WERI-Rb-1 (cell line): ENCODE measurements around the gene MORN4.

Experiments used
- DNase-seq: peaks from one replicate; pipeline ENCODE4 v3.0.0-alpha.2; 2020
- H3K27ac ChIP-seq: fragments of 250-450 bp; sonication (Bioruptor Pico); 2 replicates; pipeline ENCODE4 v1.5.1; 2020; ENCODE audit warnings: mild to moderate bottlenecking, moderate library complexity
- H3K27me3 ChIP-seq: fragments of 250-450 bp; sonication (Bioruptor Pico); 2 replicates; pipeline ENCODE4 v1.5.1; 2021; ENCODE audit warnings: mild to moderate bottlenecking, low read depth, moderate library complexity; ENCODE audit not compliant: insufficient read depth, severe bottlenecking
- H3K36me3 ChIP-seq: fragments of 250-450 bp; sonication (Bioruptor Pico); 2 replicates; pipeline ENCODE4 v1.5.1; 2020; ENCODE audit warnings: mild to moderate bottlenecking, moderate library complexity
- H3K4me3 ChIP-seq: 2 replicates; pipeline ENCODE4 v1.5.1; 2011; ENCODE audit warnings: low read depth, mild to moderate bottlenecking, control low read depth, low read length
- H3K9me3 ChIP-seq: fragments of 250-450 bp; sonication (Bioruptor Pico); 2 replicates; pipeline ENCODE4 v1.5.1; 2021; ENCODE audit warnings: mild to moderate bottlenecking, moderate library complexity; ENCODE audit not compliant: severe bottlenecking
- CTCF ChIP-seq: IDR thresholded peaks from 2 replicates; pipeline ENCODE4 v1.5.1; 2011; ENCODE audit warnings: low read depth, mild to moderate bottlenecking, control low read depth, inconsistent platforms, low read length

Gene MORN4

GRCh38 chr10:97571622-97572021 is 61.7 kb downstream of the MORN4 start:
- no peak for TF ChIP-seq CTCF
- no peak for DNase-seq
- no peak overlapping the region for H3K4me3 ChIP-seq
- H3K27me3 ChIP-seq, result no peaks in the 10 kb centered on the region
- no peaks in the 10 kb centered on the region for H3K36me3 ChIP-seq
- peak overlapping the region; percentile 32; the same call in 1 of the 2 replicates for H3K27ac ChIP-seq
- no peaks in the 10 kb centered on the region for H3K9me3 ChIP-seq

- Histone ChIP-seq H3K36me3 (no peaks in the 10 kb centered on the region), H3K27me3 (no peaks in the 10 kb centered on the region), H3K27ac (no peak overlapping the region), H3K9me3 (no peaks in the 10 kb centered on the region), H3K4me3 (no peak overlapping the region)
- no peak for TF ChIP-seq CTCF
- DNase-seq, result peak; percentile 46
Observed at GRCh38 chr10:97570789-97571471, 62.4 kb downstream of the MORN4 start.

GRCh38 chr10:97570146-97570788 is 63.0 kb downstream of the MORN4 start:
- no peak for TF ChIP-seq CTCF
- H3K36me3 ChIP-seq, result no peaks in the 10 kb centered on the region
- no peak for DNase-seq
- H3K27me3 ChIP-seq, result no peaks in the 10 kb centered on the region
- no peak overlapping the region for H3K27ac ChIP-seq
- H3K9me3 ChIP-seq, result no peaks in the 10 kb centered on the region
- no peak overlapping the region for H3K4me3 ChIP-seq

DNA sequence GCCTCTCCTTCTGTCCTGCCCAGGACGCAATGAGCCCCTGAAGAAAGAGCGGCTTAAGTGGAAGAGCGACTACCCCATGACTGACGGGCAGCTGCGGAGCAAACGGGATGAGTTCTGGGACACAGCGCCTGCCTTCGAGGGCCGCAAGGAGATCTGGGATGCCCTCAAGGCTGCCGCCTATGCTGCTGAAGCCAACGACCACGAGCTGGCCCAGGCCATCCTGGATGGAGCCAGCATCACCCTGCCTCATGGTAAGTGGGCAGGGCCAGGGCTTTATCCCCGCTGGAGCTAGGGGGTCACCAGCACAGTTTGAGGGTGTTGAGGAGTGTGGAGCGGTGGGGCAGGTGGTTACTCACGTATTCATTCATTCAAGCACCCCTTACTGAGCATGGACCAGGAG is 65.4 kb downstream of the MORN4 start:
- H3K4me3 ChIP-seq, result no peak overlapping the region
- no peak for TF ChIP-seq CTCF
- no peaks in the 10 kb centered on the region for H3K27me3 ChIP-seq
- no peaks in the 10 kb centered on the region for H3K36me3 ChIP-seq
- no peaks in the 10 kb centered on the region for H3K9me3 ChIP-seq
- no peak overlapping the region for H3K27ac ChIP-seq
- peak; percentile 32 for DNase-seq

DNA sequence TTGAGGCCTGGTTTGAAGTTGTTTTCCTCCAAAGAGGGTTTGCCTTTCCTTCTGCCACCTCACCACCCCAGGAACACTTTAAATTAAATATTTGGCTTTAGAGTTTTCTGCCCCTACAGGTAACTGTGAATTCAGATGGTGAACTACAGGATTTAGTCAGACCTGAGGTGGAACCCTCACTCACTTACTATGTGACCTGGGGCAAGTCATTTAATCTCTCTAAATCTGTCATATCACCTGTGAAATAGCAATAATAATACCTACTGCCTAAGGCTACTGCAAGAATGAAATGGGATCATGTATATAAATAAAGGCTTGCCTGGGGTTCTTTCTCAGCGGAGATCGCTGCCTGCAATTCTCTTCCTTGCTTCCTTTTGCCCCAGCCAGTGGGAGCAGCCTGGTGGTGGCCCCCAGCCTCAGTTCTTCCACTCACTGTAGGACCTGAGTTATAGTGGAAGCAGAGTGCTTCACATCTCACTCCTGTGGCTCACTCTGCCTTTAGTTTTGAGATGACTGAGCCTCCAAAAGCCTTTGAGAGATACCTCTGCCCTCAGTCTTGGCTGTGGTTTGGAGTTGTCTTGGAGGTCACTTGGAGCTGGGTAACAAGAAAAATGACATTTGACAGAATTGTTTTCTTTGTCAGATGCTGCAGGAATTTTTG is 66.8 kb downstream of the MORN4 start:
- Histone ChIP-seq H3K4me3 (no peak overlapping the region), H3K27ac (no peak overlapping the region), H3K9me3 (no peaks in the 10 kb centered on the region), H3K36me3 (no peaks in the 10 kb centered on the region), H3K27me3 (no peaks in the 10 kb centered on the region)
- no peak for DNase-seq
- TF ChIP-seq CTCF, result no peak
